Prostate gland (tissue), 2 donors: ENCODE results near the gene AP2A1. TPM values are rescaled to one million over a fixed set of nuclear protein-coding genes. Genes with fewer than 3 reads are reported as not detected.

ENCODE experiments used
- DNase-seq: peaks from one replicate; pipeline ENCODE4 v3.0.0-alpha.2; 2019; ENCODE audit warnings: low spot score
- H3K27ac ChIP-seq, 2 donors: fragments of 200-600 bp; sonication (generic); 2 replicates each; pipeline ENCODE4 v1.5.1; 2017 to 2019
- H3K27me3 ChIP-seq: fragments of 200-600 bp; sonication (generic); replicated peaks from 2 replicates; pipeline ENCODE4 v1.5.1; 2019; ENCODE audit not compliant: insufficient read depth
- H3K36me3 ChIP-seq, 2 donors: fragments of 200-600 bp; sonication (generic); 1 replicate in 1 of 2; 2 replicates in 1 of 2; pipeline versions ENCODE4 v1.5.1 to v1.8.1; 2017 to 2019
- H3K4me1 ChIP-seq: fragments of 200-600 bp; sonication (generic); replicated peaks from 2 replicates; pipeline ENCODE4 v1.5.1; 2019
- H3K4me3 ChIP-seq, 2 donors: fragments of 200-600 bp; sonication (generic); 2 replicates each; pipeline ENCODE4 v1.5.1; 2017 to 2019
- H3K9me3 ChIP-seq: fragments of 200-600 bp; sonication (generic); 2 replicates; pipeline ENCODE4 v1.5.1; 2017
- CTCF ChIP-seq, 4 experiments: fragments of 200-600 bp in 2 of 4; fragments of 450-650 bp in 2 of 4; sonication (generic) in 2 of 4; IDR thresholded peaks; 1 replicate in 3 of 4; 2 replicates in 1 of 4; pipeline ENCODE4 v1.5.1; 2016 to 2019; ENCODE audit warnings: antibody characterized with exemption in 4 of 4, mild to moderate bottlenecking in 2 of 4, moderate library complexity in 2 of 4
- POLR2A ChIP-seq: fragments of 450-650 bp; IDR thresholded peaks from one replicate; pipeline ENCODE4 v1.6.1; 2016; ENCODE audit warnings: antibody characterized with exemption, mild to moderate bottlenecking
- POLR2AphosphoS5 ChIP-seq: sonication (generic); formaldehyde crosslinking; IDR thresholded peaks from one replicate; pipeline ENCODE4 v1.6.1; 2017; ENCODE audit warnings: antibody characterized with exemption
- WGBS: methylation state at CpG from one replicate; pipeline ENCODE4 v1.1.5; 2018; 5-methylcytosine and 5-hydroxymethylcytosine counted together
- intact Hi-C: fragments of 100-400 bp; cut with DNase I; formaldehyde crosslinking; loops from one replicate; pipeline ENCODE4 v1.14.2; 2022
- total RNA-seq, 2 donors: library from RNA; depleted of rRNA; stranded (reverse); fragments of >200 nt; gene quantifications; one replicate each; pipeline ENCODE4 v1.1.0, GENCODE V29; 2016

Gene AP2A1
- total RNA-seq, 2 donors from 2014 or later, result 62.7 to 252 TPM

- no peak for DNase-seq
- H3K27ac ChIP-seq, result peak overlapping the region in 1 of 2 donors; percentile 23
- no peak for TF ChIP-seq CTCF (IDR thresholded peaks at IDR 0.05)
- peak; percentile 7 for TF ChIP-seq POLR2AphosphoS5
These were observed 24.1 kb downstream of the AP2A1 start for GRCh38 chr19:49790866-49791265.

DNA sequence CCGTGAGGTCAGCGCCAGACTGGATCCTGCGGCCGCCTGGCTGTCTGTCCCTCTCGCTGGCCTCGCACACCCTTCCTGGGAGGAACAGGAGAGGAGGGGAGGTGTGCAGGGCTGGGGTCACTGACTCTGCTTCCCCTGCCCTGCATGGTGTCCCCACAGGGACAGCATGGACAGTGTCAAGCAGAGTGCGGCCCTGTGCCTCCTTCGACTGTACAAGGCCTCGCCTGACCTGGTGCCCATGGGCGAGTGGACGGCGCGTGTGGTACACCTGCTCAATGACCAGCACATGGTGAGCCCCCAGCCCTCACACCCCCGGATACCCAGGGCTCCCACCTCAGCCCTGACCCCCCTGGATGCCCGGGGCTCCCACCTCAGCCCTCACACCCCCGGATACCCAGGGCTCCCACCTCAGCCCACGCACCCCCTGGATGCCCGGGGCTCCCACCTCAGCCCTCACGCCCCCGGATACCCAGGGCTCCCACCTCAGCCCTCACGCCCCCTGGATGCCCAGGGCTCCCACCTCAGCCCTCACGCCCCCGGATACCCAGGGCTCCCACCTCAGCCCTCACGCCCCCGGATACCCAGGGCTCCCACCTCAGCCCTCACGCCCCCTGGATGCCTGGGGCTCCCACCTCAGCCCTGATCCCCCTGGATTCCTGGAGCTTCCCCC lies 25.1 kb downstream of the AP2A1 start:
- no peak overlapping the region for H3K4me3 ChIP-seq
- H3K4me1 ChIP-seq, result no peaks in the 10 kb centered on the region
- 94% methylated on average over 25 of the region's 26 CpGs for WGBS
- H3K27me3 ChIP-seq, result no peaks in the 10 kb centered on the region
- no peaks in the 10 kb centered on the region for H3K9me3 ChIP-seq
- peaks cover 12 to 20% of the 10 kb centered on the region in 2 donors for H3K36me3 ChIP-seq
- no peak for TF ChIP-seq CTCF (IDR thresholded peaks at IDR 0.05)
- no peak for TF ChIP-seq POLR2AphosphoS5
- TF ChIP-seq POLR2A, result no peak
- intact Hi-C loops, result no loop called here
- H3K27ac ChIP-seq, result no peak overlapping the region
- DNase-seq, result no peak

More at GRCh38 chr19:49790866-49791265, 24.1 kb downstream of the AP2A1 start:
- intact Hi-C loops, result no loop called here
- 64% methylated on average over 9 of the region's 9 CpGs for WGBS
- Histone ChIP-seq H3K4me3 (no peak overlapping the region), H3K9me3 (no peaks in the 10 kb centered on the region), H3K4me1 (no peaks in the 10 kb centered on the region), H3K27me3 (no peaks in the 10 kb centered on the region), H3K36me3 (peaks cover 11 to 15% of the 10 kb centered on the region in 2 donors)

DNA sequence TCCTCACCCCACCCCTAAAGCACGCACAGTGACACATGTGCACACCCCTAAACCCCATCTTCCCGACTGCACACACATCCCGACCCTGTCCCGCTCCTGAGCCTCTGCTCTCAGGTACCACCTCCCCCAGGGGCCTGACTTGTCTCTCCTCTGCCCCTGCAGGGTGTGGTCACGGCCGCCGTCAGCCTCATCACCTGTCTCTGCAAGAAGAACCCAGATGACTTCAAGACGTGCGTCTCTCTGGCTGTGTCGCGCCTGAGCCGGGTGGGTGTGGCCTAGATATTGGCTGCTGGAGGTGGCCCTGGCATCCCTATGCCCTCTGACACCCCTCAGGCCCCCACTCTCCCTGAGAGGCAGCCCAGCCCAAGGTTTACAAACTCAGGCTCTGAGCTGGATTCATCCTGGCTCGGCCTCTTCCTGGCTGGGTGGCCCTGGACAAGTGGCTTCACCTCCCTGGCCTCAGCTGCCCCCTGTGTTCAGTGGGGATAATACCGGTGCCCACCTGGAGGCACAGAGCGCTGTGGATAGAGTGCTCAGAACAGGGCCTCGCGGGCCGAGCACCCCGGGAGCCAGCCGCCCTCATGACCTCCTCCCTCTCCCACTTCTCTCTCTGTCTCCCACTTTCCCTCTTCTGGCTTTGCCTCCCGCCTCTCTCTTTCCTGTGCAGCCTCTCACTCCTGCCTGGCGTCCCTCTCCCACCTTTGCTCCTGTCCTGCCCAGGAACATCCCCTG lies 26.2 kb downstream of the AP2A1 start:
- intact Hi-C loops, result no loop called here
- Histone ChIP-seq H3K36me3 (peaks cover 12 to 20% of the 10 kb centered on the region in 2 donors), H3K4me1 (no peaks in the 10 kb centered on the region), H3K27ac (no peak overlapping the region), H3K4me3 (no peak overlapping the region), H3K27me3 (no peaks in the 10 kb centered on the region), H3K9me3 (no peaks in the 10 kb centered on the region)
- 92% methylated on average over 22 of the region's 22 CpGs for WGBS
- TF ChIP-seq POLR2AphosphoS5, result no peak
- TF ChIP-seq POLR2A, result no peak
- no peak for TF ChIP-seq CTCF (IDR thresholded peaks at IDR 0.05)
- DNase-seq, result no peak

- TF ChIP-seq POLR2A, result no peak
- TF ChIP-seq POLR2AphosphoS5, result no peak
- TF ChIP-seq CTCF (IDR thresholded peaks at IDR 0.05), result no peak
- intact Hi-C loops, result no loop called here
- DNase-seq, result no peak
- Histone ChIP-seq H3K27ac (no peak overlapping the region), H3K36me3 (peaks cover 16 to 20% of the 10 kb centered on the region in 2 donors), H3K9me3 (no peaks in the 10 kb centered on the region), H3K27me3 (no peaks in the 10 kb centered on the region), H3K4me3 (no peak overlapping the region), H3K4me1 (no peaks in the 10 kb centered on the region)
- WGBS, result 91% methylated on average over 6 of the region's 6 CpGs
These were observed 26.7 kb downstream of the AP2A1 start for GRCh38 chr19:49793561-49793840.

DNA sequence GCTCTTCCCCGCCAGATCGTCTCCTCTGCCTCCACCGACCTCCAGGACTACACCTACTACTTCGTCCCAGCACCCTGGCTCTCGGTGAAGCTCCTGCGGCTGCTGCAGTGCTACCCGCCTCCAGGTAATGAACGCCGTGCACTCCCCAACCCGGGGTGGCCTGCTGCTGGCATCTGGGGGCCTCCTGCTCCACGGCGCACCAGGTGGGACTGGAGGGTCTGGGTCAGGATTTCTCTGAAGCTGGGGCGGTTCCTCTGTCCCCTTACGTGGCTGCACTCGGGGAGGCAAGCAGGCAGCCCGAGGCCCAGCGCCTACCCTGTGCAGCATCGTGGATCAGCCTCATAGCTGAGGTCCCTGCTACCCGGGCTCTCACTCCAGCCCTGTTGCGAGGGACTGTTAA lies 28.8 kb downstream of the AP2A1 start:
- intact Hi-C loops, result no loop called here
- Histone ChIP-seq H3K4me3 (no peak overlapping the region), H3K27ac (no peak overlapping the region), H3K9me3 (no peaks in the 10 kb centered on the region), H3K4me1 (no peaks in the 10 kb centered on the region), H3K36me3 (peaks cover 20 to 21% of the 10 kb centered on the region in 2 donors), H3K27me3 (no peaks in the 10 kb centered on the region)
- 93% methylated on average over 20 of the region's 20 CpGs for WGBS
- no peak for DNase-seq
- TF ChIP-seq CTCF (IDR thresholded peaks at IDR 0.05) (no peak), POLR2A (no peak), POLR2AphosphoS5 (no peak)
